Measurements from ENCODE around the gene MUC6.

MUC6 gene

GRCh38 chr11:1050581-1051355 is 14.2 kb upstream of the MUC6 start:
- DNase-seq, result peak; percentile 44

DNA sequence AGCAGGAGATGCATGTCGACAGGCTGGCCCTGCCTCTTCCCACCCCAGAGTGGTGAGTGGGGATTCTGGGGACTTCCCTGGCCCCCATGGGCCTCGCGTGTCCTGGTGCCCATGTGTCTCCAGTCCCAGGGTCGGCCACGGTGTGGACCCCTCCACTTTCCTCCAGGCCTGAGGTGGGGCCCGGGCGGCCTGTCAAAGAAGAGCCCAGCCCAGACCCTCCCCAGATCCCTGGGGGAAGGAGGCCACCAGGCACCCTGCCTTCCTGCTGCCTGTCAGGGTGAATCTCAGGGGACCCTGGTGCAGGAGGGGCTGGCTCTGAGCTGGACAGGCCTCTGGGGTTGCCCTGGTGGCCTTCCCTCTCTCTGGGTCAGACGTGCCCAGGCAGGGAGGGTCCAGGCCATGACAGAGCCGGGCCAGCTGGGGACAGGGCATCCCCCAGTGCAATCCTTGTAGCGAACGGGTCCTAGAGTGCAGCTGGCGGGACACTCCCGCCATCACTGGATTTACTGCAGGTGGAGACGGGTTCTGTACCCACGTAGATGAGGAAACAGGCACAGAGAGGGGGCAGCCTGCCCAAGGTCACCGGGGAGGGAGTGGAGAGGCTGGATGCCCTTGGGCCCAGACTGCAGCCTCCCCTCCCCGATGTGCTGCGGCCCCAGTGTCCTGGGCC is 13.5 kb upstream of the MUC6 start:
- no peak for DNase-seq

DNA sequence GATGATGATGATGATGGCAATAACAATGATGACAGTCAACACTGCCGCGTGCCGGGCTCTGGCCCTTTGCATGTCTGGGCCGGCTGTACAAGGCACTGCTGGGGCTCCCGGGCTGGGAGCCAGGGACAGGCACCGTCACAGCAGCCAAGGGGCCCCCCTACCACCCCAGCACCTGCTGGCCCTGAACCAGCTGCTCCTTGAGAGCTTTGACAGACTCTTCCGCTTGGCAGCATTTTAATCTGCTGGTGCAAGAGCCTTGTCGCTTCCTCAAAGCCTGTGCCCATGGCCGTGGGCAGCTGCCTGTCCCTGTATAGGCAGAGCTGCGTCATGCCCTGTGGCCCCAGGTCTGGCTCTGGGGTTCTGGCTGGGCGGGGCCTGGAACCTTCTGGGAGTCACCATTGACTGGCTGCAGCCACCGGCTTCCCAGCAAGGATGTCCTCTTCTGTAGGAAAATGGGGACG is 12.9 kb upstream of the MUC6 start:
- no peak for DNase-seq

GRCh38 chr11:1049071-1049405 is 12.5 kb upstream of the MUC6 start:
- no peak for DNase-seq

DNA sequence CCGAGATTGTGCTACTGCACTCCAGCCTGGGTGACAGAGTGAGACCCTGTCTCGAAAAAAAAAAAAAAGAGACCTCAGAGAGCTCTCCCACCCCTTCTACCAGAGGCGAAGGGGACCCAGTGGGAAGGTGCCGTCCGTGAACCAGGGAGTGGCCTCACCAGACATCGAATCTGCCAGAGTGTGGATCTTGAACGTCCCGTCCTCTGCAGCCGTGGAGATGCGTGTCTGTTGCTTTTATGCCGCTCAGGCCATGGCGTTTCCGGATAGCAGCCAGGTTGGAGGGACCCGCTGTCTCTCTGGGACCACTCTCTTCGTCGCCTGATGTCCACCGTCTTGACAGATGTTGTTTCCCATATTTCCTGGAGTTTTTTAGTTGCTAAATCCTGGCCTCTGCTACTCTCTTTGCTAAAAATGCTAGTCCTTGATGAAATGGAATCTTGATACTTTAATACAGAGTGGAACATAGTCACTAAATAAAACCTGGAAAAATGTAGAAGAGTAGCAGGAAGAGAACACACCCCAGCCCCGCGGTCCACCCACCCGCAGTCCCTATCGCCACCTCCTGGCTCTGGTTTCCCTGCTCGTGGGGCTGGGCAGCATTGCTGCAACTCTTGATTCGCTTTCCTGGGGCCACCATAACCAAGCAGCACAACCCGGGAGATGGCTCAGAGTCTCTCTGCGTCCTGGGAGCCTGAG is 12.0 kb upstream of the MUC6 start:
- no peak for DNase-seq

DNA sequence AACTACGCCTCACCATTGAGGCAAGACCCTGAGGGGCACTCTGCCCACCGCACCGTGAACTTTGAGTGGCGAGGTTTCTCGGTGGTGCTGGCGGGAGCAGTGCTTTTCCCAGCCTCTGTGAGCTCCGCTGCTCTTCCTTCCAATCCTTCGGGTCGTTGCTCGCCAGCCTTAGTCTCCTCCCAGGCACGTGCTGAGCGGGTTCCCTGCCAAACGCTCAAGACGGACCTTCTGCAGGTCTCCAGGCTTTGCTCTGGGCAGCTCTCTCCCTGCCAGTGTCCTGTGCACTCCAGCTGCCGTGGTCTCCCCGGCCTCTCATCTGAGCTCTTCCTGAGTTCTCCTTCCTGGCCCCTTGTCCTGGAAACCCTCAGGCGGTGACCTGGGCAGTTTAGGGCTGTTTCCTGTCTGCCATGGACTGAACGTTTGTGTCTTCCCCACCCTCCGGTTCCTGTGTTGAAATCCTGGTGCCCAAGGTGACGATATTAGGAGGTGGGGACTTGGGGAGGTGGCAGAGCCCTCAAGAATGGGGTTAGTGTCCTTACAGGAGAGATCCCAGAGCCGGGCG is 11.2 kb upstream of the MUC6 start:
- no peak for DNase-seq

DNA sequence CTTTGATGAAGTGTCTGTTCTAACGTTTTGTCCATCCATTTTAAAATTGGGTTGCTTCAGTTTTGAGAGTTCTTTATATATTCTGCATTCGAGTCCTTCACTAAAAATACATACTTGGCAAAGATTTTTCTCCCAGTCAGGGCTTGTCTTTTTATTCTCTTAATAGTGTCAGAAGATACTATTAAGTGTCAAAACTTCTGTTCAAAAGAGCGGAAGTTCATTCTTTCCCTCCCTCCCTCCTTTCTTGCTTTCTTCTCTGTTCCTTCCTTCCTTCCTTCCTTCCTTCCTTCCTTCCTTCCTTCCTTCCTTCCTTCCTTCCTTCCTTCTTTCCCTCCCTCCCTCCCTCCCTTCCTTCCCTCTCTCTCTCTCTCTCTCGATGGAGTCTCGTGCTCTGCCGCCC is 7.6 kb upstream of the MUC6 start:
- DNase-seq, result no peak

GRCh38 chr11:1043563-1044096 is 7.1 kb upstream of the MUC6 start:
- no peak for DNase-seq

GRCh38 chr11:1042626-1043562 is 6.4 kb upstream of the MUC6 start:
- DNase-seq, result no peak

DNA sequence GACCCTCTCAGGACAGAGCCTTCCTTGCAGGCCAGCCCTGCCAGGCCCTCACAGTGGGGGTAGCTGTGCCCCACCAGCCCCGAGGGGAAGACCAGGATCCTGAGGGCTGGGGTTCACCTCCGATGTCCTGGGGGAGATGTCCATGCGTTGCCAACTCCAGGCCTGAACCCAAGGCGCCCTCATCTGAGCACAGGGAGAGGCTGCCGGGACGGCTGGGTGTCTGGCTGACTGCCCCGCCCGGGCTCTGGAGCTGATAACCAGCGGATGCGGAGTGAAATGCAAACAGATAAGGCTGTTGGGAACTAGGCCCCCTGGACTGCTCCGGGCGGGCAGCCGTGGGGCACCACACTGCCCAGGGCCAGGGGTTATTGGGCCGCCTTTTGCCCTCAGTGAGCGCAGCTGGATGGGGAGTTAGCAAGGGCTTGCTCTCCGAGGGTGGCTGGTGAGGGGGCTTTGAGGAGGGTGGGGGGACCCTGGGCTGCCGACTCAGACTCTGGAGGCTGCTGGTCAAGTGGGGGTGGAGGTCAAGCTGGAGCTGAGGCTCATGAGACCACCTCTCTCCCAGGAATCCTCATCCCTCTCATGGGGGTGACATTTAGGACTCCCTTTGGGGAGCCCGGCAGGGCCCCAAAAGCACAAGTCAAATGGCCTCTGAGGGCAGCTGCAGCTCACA is 5.6 kb upstream of the MUC6 start:
- no peak for DNase-seq

GRCh38 chr11:1041471-1041870 is 5.0 kb upstream of the MUC6 start:
- no peak for DNase-seq

- no peak for DNase-seq
Observed at GRCh38 chr11:1041149-1041467, 4.6 kb upstream of the MUC6 start.

DNA sequence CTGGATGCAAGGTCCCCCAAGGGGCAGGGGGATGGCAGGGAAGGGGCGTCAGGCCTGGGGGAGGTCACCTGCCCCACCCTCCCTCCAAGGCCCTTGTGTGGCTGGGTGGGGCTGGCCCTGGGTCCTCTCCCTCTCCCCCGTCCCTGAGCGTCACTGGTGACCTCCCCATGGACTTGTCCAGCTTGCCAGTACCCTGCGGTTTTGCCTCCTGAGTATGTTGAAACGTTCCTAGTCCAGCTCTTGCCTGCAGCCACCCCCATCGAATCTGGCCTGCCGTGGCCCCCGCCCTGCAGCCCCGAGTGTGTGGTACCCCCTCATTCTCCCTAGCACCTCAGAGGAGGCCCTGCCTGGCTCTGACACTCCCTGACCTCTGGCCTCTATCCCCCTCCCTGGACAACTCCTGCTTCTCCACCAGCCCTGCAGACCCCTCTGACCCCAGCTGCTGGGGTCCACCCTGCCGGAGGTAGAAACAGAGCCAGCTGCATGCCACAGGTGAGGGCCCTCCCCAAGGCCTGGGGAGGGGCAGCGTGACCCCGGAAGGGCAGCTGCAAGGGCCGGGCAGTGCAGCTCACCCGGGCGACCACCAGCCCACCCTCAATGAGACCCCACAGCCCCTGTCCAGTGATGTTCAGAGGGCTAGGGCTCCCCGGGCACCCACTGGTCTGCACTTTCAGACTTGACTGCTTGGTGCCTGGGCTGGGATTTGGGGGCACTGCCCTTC is 4.1 kb upstream of the MUC6 start:
- DNase-seq, result no peak

DNA sequence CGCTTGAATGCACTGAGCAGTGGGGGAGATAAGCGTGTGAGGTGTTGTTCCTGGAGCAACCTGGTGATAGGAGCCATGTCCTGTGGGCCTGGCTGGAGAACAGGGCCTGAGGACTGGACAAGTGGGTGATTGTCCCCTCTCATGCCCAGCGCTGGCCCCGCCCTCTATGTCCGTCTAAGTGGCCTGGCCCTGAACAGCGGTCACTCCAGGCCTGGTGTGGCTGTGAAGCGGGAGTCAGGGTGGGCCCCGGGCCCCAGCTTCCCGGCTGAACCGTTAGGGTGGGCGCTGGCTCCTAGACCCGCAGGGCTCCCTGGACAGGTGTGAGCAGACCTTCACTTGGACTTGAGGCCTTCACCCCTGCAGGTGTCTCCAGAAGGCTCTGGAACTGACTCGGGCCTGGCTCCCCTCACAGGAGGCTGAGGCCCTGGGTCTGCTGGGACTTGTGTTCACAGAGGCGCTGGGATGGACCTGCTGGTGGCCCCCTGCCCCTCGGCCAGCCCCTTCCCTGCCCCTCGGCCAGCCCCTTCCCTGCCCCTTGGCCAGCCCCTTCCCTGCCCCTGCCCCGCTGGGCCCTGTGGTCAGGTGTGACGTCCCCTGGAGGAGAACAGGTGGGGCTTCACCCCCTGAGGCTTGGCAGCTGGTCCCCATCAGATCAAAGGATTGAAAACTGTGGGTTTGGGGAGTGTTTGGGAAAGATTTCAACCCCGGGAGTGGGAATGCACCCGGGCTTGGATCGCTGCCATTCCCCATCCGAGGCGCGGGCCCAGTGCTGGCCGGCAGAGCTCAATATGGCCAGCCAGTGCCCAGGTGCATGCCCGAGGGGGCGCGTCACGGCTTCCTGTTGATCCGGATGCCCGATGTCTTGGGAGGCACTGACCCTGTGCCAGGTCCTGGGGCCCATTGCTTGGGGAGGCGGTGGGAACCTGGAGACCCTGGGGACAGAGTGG is 3.2 kb upstream of the MUC6 start:
- DNase-seq, result no peak

DNA sequence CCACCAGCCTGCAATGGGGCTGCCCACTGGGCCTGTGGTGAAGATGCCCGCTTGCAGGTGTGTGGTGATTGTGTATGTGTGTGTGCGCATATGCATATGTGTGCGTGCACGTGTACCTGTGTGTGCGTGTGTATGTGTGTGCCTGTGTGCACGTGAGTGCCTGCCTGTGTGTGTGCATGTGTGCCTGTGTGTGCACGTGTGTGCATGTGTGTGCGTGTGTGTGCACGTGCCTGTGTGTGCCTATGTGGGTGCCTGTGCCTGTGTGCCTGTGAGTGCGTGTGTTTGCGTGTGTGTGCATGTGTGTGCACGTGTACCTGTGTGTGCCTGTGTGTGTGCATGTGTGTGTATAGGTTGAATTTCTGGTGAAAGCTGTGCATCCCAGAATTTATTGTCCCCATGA is 2.4 kb upstream of the MUC6 start:
- no peak for DNase-seq

DNA sequence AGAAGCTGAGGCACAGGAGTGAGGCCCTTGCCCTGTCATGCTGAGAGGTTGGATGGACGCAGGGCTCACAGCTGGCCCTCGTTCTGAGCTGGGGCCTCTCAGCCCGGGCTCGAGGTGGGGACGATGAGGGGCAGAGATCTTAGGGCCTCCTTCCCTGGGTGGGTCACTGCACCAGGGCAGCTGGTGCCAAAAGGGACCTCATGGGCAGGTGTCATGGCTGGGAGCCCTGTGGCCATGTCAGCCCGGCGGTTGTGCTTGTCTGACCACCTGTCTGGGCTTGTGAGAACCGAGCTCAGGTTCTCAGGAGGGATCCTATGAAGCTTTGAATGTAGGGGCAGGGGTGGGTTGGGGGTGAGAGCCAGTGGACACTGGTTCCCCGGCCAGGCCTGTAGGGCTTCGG is 1.8 kb upstream of the MUC6 start:
- no peak for DNase-seq

- no peak for DNase-seq
Observed at GRCh38 chr11:1037506-1038055, 1.1 kb upstream of the MUC6 start.

- no peak for DNase-seq
Observed at GRCh38 chr11:1036931-1037330, 413 bp upstream of the MUC6 start.

GRCh38 chr11:1035577-1036283 is 788 bp downstream of the MUC6 start:
- DNase-seq, result no peak

Data from fibroblast of skin of back (primary cell).